NT2/D1 (cell line): ENCODE results near the gene CRP.

Experiments used
- SUZ12 ChIP-seq: IDR thresholded peaks from 2 replicates; pipeline ENCODE4 v1.6.1; 2011; ENCODE audit not compliant: insufficient read length, insufficient read depth; ENCODE audit errors: extremely low read depth
- YY1 ChIP-seq: IDR thresholded peaks from 2 replicates; pipeline ENCODE4 v1.6.1; 2011; ENCODE audit not compliant: insufficient read length, insufficient read depth
- ZNF274 ChIP-seq: IDR thresholded peaks from 2 replicates; pipeline ENCODE4 v1.6.1; 2011; ENCODE audit warnings: mild to moderate bottlenecking, low read depth, low read length

- TF ChIP-seq SUZ12 = no peak
- TF ChIP-seq YY1 = no peak
- TF ChIP-seq ZNF274 = no peak
Measured at GRCh38 chr1:159705904-159706256, 8.5 kb downstream of the CRP start.
